Natural killer cell (primary cell): Measurements from ENCODE around the gene CA11. TPM values are rescaled to one million over a fixed set of nuclear protein-coding genes. Genes with fewer than 3 reads are reported as not detected.
"Not testable (repeated sequence)": the region's sequence is repeated elsewhere in the genome, so short reads cannot be mapped to it uniquely, and the experiment has no call there.

Source experiments
- ATAC-seq, 3 donors: fragments of 150-1000 bp in 2 of 3; fragments of 200-7000 bp in 1 of 3; cut with Tn5 transposase; 1 replicate in 1 of 3; 2 replicates in 2 of 3; pipeline ENCODE4 v1.10.0; 2021; ENCODE audit warnings: mild to moderate bottlenecking in 2 of 3, moderate library complexity in 2 of 3
- DNase-seq, 2 donors: peaks; one replicate each; pipeline versions ENCODE4 v3.0.0 to v3.0.0-alpha.2; 2013 to 2021; ENCODE audit warnings: mixed read lengths in 1 of 2
- H3K27ac ChIP-seq: one replicate; pipeline ENCODE4 v1.5.1; 2013; ENCODE audit warnings: mild to moderate bottlenecking, low read length
- H3K27me3 ChIP-seq: one replicate; pipeline ENCODE4 v1.6.1; 2013; ENCODE audit warnings: low read length; ENCODE audit not compliant: control insufficient read depth, insufficient read depth
- H3K36me3 ChIP-seq: one replicate; pipeline ENCODE4 v1.6.1; 2013; ENCODE audit warnings: low read length; ENCODE audit not compliant: control insufficient read depth, insufficient read depth
- H3K4me1 ChIP-seq: one replicate; pipeline ENCODE4 v1.6.1; 2013; ENCODE audit warnings: low read length; ENCODE audit not compliant: control insufficient read depth, insufficient read depth
- H3K4me3 ChIP-seq: one replicate; pipeline ENCODE4 v1.5.1; 2013; ENCODE audit warnings: low read length
- H3K9me3 ChIP-seq: one replicate; pipeline ENCODE4 v1.6.1; 2013; ENCODE audit warnings: low read length; ENCODE audit not compliant: control insufficient read depth, insufficient read depth
- H3K27ac Mint-ChIP-seq, 2 donors: one replicate each; pipeline ENCODE4 v1.8.0; 2022; ENCODE audit warnings: mild to moderate bottlenecking in 2 of 2, mixed read lengths in 2 of 2, moderate library complexity in 1 of 2
- H3K27me3 Mint-ChIP-seq, 2 donors: one replicate each; pipeline ENCODE4 v1.8.0; 2022; ENCODE audit warnings: low read depth in 2 of 2, mixed read lengths in 2 of 2
- H3K36me3 Mint-ChIP-seq: one replicate; pipeline ENCODE4 v1.8.0; 2022; ENCODE audit warnings: mixed read lengths
- H3K4me1 Mint-ChIP-seq, 2 donors: one replicate each; pipeline ENCODE4 v1.8.0; 2022; ENCODE audit warnings: mixed read lengths in 2 of 2
- H3K4me3 Mint-ChIP-seq: one replicate; pipeline ENCODE4 v1.8.0; 2022; ENCODE audit warnings: mild to moderate bottlenecking, moderate library complexity, mixed read lengths
- H3K9me3 Mint-ChIP-seq, 2 donors: one replicate each; pipeline ENCODE4 v1.8.0; 2022; ENCODE audit warnings: mixed read lengths in 2 of 2
- WGBS: methylation state at CpG from one replicate; pipeline ENCODE4 v1.1.7; 2013; ENCODE audit warnings: missing lambda C conversion rate; ENCODE audit not compliant: insufficient coverage; 5-methylcytosine and 5-hydroxymethylcytosine counted together
- intact Hi-C: fragments of 100-400 bp; cut with micrococcal nuclease; formaldehyde crosslinking; loops from one replicate; pipeline ENCODE4 v1.14.2; 2022
- total RNA-seq, 4 donors: library from RNA; stranded (reverse); fragments of 120-200 nt in 1 of 4; gene quantifications; one replicate each; pipeline versions ENCODE4 v1.2.3 to v1.2.4, GENCODE V29; 2013 to 2022
- TF ChIP-seq, protein P1 (sequence below): fragments of 200-600 bp; IDR thresholded peaks from one replicate; pipeline ENCODE4 v1.8.0; 2022; ENCODE audit warnings: antibody characterized with exemption

The CA11 gene
- total RNA-seq, 3 donors from 2014 or later (not counting 1 experiment from before 2014, with no cell fraction given), result 9.2 to 11.9 (median 11.0) TPM

DNA sequence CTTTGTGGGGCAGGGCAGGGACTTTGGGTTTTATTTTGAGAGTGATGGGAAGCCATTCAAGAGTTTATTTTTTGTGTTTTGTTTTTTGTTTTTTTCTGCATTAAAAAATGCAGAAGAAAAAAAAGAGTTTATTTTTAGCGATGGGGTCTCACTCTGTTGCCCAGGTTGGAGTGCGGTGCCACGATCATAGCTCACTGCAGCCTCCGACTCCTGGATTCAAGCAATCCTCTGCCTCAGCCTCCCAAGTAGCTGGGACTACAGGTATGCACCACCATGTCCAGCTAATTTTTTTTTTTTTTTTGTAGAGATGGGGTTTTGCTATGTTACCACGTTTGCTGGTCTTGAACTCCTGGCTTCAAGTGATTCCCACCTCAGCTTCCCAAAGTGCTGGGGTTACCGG, 12.5 kb upstream of the CA11 start:
- H3K9me3 Mint-ChIP-seq, result no peaks in the 10 kb centered on the region
- ATAC-seq (no peak), DNase-seq (no peak)
- Histone ChIP-seq H3K4me3 (no peak overlapping the region), H3K9me3 (no peaks in the 10 kb centered on the region), H3K27ac (no peak overlapping the region), H3K4me1 (peaks cover 17% of the 10 kb centered on the region), H3K36me3 (no peaks in the 10 kb centered on the region), H3K27me3 (no peaks in the 10 kb centered on the region)
- H3K36me3 Mint-ChIP-seq, result no peaks in the 10 kb centered on the region
- intact Hi-C loops, result no loop called here
- TF ChIP-seq, protein P1, sequence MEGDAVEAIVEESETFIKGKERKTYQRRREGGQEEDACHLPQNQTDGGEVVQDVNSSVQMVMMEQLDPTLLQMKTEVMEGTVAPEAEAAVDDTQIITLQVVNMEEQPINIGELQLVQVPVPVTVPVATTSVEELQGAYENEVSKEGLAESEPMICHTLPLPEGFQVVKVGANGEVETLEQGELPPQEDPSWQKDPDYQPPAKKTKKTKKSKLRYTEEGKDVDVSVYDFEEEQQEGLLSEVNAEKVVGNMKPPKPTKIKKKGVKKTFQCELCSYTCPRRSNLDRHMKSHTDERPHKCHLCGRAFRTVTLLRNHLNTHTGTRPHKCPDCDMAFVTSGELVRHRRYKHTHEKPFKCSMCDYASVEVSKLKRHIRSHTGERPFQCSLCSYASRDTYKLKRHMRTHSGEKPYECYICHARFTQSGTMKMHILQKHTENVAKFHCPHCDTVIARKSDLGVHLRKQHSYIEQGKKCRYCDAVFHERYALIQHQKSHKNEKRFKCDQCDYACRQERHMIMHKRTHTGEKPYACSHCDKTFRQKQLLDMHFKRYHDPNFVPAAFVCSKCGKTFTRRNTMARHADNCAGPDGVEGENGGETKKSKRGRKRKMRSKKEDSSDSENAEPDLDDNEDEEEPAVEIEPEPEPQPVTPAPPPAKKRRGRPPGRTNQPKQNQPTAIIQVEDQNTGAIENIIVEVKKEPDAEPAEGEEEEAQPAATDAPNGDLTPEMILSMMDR, result no peak
- H3K27me3 Mint-ChIP-seq, result peaks cover 0 to 3% of the 10 kb centered on the region in 2 donors
- H3K27ac Mint-ChIP-seq, result no peak overlapping the region
- peaks cover 8% of the 10 kb centered on the region in 2 donors for H3K4me1 Mint-ChIP-seq
- H3K4me3 Mint-ChIP-seq, result no peak overlapping the region
- 97% methylated on average over 6 of the region's 6 CpGs for WGBS

- H3K27ac ChIP-seq, H3K4me1 Mint-ChIP-seq, H3K36me3 Mint-ChIP-seq, H3K27me3 Mint-ChIP-seq, intact Hi-C loops, H3K27me3 ChIP-seq, H3K36me3 ChIP-seq, H3K4me3 ChIP-seq, H3K9me3 ChIP-seq, ATAC-seq, H3K9me3 Mint-ChIP-seq, H3K4me3 Mint-ChIP-seq, H3K27ac Mint-ChIP-seq, DNase-seq: not testable (repeated sequence)
- peaks cover 17% of the 10 kb centered on the region for H3K4me1 ChIP-seq
- 93% methylated on average over 3 of the region's 5 CpGs for WGBS
Observed at GRCh38 chr19:48657828-48658227, 11.8 kb upstream of the CA11 start.

- Mint-ChIP-seq H3K27me3 (peaks cover 0 to 3% of the 10 kb centered on the region in 2 donors), H3K4me1 (peaks cover 8% of the 10 kb centered on the region in 2 donors), H3K27ac (no peak overlapping the region), H3K36me3 (no peaks in the 10 kb centered on the region), H3K9me3 (no peaks in the 10 kb centered on the region), H3K4me3 (no peak overlapping the region)
- Histone ChIP-seq H3K4me3 (no peak overlapping the region), H3K36me3 (no peaks in the 10 kb centered on the region), H3K27ac (no peak overlapping the region), H3K27me3 (no peaks in the 10 kb centered on the region), H3K4me1 (peaks cover 17% of the 10 kb centered on the region), H3K9me3 (no peaks in the 10 kb centered on the region)
- WGBS, result 82% methylated on average over 16 of the region's 16 CpGs
- intact Hi-C loops, result no loop called here
- DNase-seq (no peak), ATAC-seq (no peak)
- TF ChIP-seq, protein P1, result no peak
Observed at GRCh38 chr19:48656840-48657474, 11.0 kb upstream of the CA11 start.

- H3K4me1 ChIP-seq, result peaks cover 5% of the 10 kb centered on the region
- intact Hi-C loops, result no loop called here
- H3K4me3 Mint-ChIP-seq, result no peak overlapping the region
- H3K27me3 Mint-ChIP-seq, result peaks cover 0 to 3% of the 10 kb centered on the region in 2 donors
- H3K4me3 ChIP-seq, result no peak overlapping the region
- H3K4me1 Mint-ChIP-seq, result peaks cover 2 to 3% of the 10 kb centered on the region in 2 donors
- DNase-seq, result no peak
- TF ChIP-seq, protein P1, result no peak
- H3K36me3 Mint-ChIP-seq, result no peaks in the 10 kb centered on the region
- no peak for ATAC-seq
- H3K9me3 Mint-ChIP-seq, result no peaks in the 10 kb centered on the region
- H3K36me3 ChIP-seq, result no peaks in the 10 kb centered on the region
- H3K27ac ChIP-seq, result no peak overlapping the region
- H3K9me3 ChIP-seq, result no peaks in the 10 kb centered on the region
- peak overlapping the region in 1 of 2 donors; percentile 20 for H3K27ac Mint-ChIP-seq
- 60% methylated on average over 11 of the region's 11 CpGs for whole genome bisulfite sequencing
- no peaks in the 10 kb centered on the region for H3K27me3 ChIP-seq
Observed at GRCh38 chr19:48654299-48655059, 8.5 kb upstream of the CA11 start.
